HG02943 (cell line): ENCODE measurements around the gene ZNF614.
"Not testable (repeated sequence)": the region's sequence is repeated elsewhere in the genome, so short reads cannot be mapped to it uniquely, and the experiment has no call there.

ENCODE experiments used
- ATAC-seq: cut with Tn5 transposase; IDR thresholded peaks from one replicate; pipeline ENCODE4 v1.9.1; 2021; ENCODE audit warnings: mild to moderate bottlenecking, low read depth, moderate library complexity; ENCODE audit not compliant: unreplicated experiment

The ZNF614 gene

GRCh38 chr19:52028027-52028779 is at the start of gene ZNF614:
Gene ZNF614 (minus strand): TSS chr19:52028379. CDS start chr19:52025745, 2,634 bp downstream.
- ATAC-seq = peak; percentile 83

- ATAC-seq = no peak
Measured at GRCh38 chr19:52070496-52070895, 42.3 kb upstream of the ZNF614 start.

GRCh38 chr19:52069653-52070052 is 41.5 kb upstream of the ZNF614 start:
- no peak for ATAC-seq

- no peak for ATAC-seq
Measured at GRCh38 chr19:52066258-52066863, 38.2 kb upstream of the ZNF614 start.

- ATAC-seq = no peak
Measured at GRCh38 chr19:52065399-52065798, 37.2 kb upstream of the ZNF614 start.

GRCh38 chr19:52056480-52056879 is 28.3 kb upstream of the ZNF614 start:
- ATAC-seq = not testable (repeated sequence)

- not testable (repeated sequence) for ATAC-seq
Measured at GRCh38 chr19:52051736-52052135, 23.6 kb upstream of the ZNF614 start.

- ATAC-seq = peak; percentile 88
Measured at GRCh38 chr19:52048555-52049501, 20.6 kb upstream of the ZNF614 start, which contains the start of gene ZNF432. Gene ZNF432 (minus strand): TSS chr19:52048838. CDS start chr19:52046868, 1,970 bp downstream.

GRCh38 chr19:52039169-52039568 is 11.0 kb upstream of the ZNF614 start:
- no peak for ATAC-seq

- no peak for ATAC-seq
Measured at GRCh38 chr19:52034051-52034728, 6.0 kb upstream of the ZNF614 start.

GRCh38 chr19:52028780-52029123 is 573 bp upstream of the ZNF614 start:
- peak; percentile 20 for ATAC-seq

- not testable (repeated sequence) for ATAC-seq
Measured at GRCh38 chr19:52026255-52026990, 1.8 kb downstream of the ZNF614 start.

- ATAC-seq = not testable (repeated sequence)
Measured at GRCh38 chr19:52024478-52024877, 3.7 kb downstream of the ZNF614 start.

- no peak for ATAC-seq
Measured at GRCh38 chr19:52022193-52022592, 6.0 kb downstream of the ZNF614 start.

- ATAC-seq = no peak
Measured at GRCh38 chr19:52020506-52020905, 7.7 kb downstream of the ZNF614 start.

GRCh38 chr19:52010674-52011073 is 17.5 kb downstream of the ZNF614 start:
- ATAC-seq = no peak

GRCh38 chr19:52007806-52008557 is 20.2 kb downstream of the ZNF614 start, which contains the start of gene ZNF615:
Gene ZNF615 (minus strand): TSS chr19:52008211. CDS start chr19:52003711, 4,500 bp downstream.
- peak; percentile 74 for ATAC-seq

- no peak for ATAC-seq
Measured at GRCh38 chr19:52007451-52007805, 20.8 kb downstream of the ZNF614 start.
